Measurements from ENCODE around the gene SMURF2. TPM values are rescaled to one million over a fixed set of nuclear protein-coding genes. Genes with fewer than 3 reads are reported as not detected.
"Not testable (repeated sequence)": the region's sequence is repeated elsewhere in the genome, so short reads cannot be mapped to it uniquely, and the experiment has no call there.

SMURF2 gene
- total RNA-seq, 4 donors from 2014 or later = 13.2 to 21.0 (median 20.5) TPM

DNA sequence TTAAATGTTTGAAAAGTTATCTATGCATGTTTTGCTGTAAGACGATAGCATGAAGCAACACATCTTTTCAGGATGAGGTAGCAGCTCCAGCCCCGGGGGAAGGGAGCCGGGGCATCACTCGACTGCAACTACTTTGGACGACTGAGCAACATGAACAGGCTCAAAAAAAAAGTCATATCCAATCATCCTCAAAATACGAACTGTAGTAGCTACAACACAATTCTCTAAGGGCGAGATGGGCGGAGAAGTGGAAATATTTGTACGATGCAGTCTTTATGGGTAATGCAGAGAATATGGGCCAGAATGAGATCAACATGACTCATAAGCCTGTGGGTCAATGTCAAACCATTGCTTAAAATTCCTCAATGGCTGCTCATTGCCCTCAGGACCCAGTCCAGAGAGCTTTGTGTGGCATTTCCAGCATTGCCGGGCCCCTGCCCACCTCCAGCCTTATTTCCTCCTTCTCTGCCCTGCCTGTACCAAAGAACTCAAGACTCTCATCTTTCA lies 17.7 kb upstream of the SMURF2 start:
- 54 to 64% methylated on average over 10 of the region's 10 CpGs for WGBS, 2 donors
- H3K4me3 ChIP-seq (ENCODE audit: low read depth, poor library complexity, severe bottlenecking) = no peak overlapping the region
- intact Hi-C loops (cut with DNase I; ENCODE audit: low total_unique reads) = no loop called here
- no peak for DNase-seq (ENCODE audit: low spot score in 2 of 2)
- no peak for TF ChIP-seq CTCF (IDR thresholded peaks at IDR 0.05)
- TF ChIP-seq POLR2A (IDR thresholded peaks at IDR 0.05) = no peak

- H3K4me3 ChIP-seq (ENCODE audit: low read depth, poor library complexity, severe bottlenecking) = no peak overlapping the region
- no peak for DNase-seq (ENCODE audit: low spot score in 2 of 2)
- no peak for TF ChIP-seq CTCF (IDR thresholded peaks at IDR 0.05)
- TF ChIP-seq POLR2A (IDR thresholded peaks at IDR 0.05) = no peak
- intact Hi-C loops (cut with DNase I; ENCODE audit: low total_unique reads) = no loop called here
- 61 to 67% methylated on average over 3 of the region's 3 CpGs for WGBS, 2 donors
These were observed 14.7 kb upstream of the SMURF2 start for GRCh38 chr17:64676763-64677162.

DNA sequence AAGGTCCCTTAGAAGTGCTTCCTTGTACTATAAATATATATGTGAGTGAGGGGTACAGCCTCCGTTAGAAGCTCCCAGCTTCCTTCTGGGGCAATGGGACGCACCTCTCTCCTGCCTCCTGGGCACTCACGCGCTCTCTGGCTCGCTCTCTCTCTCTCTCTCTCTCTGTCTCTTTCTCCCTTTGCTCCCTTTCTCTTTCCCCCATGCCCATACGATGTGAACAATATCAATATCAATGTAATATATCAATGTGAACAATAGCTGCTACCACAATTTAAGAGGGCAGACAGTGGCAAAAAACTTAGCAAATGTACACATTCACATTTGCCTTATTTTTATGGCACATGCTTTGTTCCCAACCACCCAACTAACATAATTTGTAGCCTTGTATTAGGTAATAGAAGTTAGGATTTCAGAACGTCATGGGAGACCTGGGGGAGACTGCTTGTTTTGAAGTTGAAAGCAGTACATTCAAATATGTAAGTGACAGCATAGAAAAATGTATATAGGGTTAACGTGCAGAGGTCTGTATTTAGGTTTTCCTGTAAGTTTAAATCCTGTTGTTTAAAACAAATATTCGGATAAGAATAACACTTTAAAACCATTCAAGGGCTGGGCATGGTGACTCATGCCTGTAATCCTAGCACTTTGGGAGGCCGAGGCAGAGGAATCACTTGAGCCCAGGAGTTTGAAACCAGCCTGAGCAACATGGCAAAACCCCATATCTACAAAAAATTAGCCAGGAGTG lies 8.9 kb upstream of the SMURF2 start:
- DNase-seq (ENCODE audit: low spot score in 2 of 2); intact Hi-C loops (cut with DNase I; ENCODE audit: low total_unique reads); H3K4me3 ChIP-seq (ENCODE audit: low read depth, poor library complexity, severe bottlenecking): not testable (repeated sequence)
- 86 to 89% methylated on average over 10 of the region's 10 CpGs for WGBS, 2 donors

DNA sequence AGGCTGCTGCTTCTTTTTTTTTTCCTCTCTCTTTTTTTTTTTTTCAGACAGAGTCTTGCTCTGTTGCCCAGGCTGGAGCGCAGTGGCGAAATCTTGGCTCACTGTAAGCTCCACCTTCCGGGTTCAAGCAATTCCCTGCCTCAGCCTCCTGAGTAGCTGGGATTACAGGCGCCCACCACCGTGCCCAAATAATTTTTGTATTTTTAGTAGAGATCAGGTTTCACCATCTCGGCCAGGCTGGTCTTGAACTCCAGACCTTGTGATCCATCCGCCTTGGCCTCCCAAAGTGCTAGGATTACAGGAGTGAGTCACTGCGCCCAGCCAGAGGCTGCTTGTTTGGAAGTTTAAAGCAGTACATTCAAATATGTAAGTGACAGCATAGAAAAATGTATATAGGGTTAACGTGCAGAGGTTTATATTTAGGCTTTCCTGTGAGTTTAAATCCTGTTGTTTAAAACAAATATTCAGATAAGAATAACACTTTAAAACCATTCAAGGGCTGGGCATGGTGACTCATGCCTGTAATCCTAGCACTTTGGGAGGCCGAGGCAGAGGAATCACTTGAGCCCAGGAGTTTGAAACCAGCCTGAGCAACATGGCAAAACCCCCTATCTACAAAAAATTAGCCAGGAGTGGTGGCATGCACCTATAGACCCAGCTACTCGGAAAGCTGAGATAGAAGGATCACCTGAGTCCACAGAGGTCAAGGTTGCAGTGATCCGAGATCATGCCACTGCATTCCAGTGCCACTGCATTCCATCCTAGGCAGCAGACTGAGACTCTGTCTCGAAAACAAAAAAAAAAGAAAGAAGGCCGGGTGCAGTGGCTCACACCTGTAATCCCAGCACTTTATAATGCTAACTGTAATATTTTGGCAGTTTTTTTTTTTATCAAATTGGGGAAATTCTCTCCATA lies 6.0 kb upstream of the SMURF2 start:
- intact Hi-C loops (cut with DNase I; ENCODE audit: low total_unique reads); H3K4me3 ChIP-seq (ENCODE audit: low read depth, poor library complexity, severe bottlenecking); DNase-seq (ENCODE audit: low spot score in 2 of 2): not testable (repeated sequence)
- WGBS, 2 donors = 81% methylated on average over 14 of the region's 14 CpGs

DNA sequence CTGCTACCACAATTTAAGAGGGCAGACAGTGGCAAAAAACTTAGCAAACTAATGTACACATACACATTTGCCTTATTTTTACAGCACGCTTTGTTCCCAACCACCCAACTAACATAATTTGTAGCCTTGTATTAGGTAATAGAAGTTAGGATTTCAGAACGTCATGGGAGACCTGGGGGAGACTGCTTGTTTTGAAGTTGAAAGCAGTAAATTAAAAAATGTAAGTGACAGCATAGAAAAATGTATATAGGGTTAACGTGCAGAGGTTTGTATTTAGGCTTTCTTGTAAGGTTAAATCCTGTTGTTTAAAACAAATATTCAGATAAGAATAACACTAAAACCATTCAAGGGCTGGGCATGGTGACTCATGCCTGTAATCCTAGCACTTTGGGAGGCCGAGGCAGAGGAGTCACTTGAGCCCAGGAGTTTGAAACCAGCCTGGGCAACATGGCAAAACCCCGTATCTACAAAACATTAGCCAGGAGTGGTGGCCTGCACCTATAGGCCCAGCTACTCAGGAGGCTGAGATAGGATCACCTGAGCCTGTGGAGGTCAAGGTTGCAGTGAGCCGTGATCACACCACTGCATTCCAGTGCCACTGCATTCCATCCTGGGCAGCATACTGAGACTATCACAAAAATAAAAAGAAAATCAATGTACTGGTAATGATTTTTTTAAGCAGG lies 2.3 kb upstream of the SMURF2 start:
- DNase-seq (ENCODE audit: low spot score in 2 of 2); H3K4me3 ChIP-seq (ENCODE audit: low read depth, poor library complexity, severe bottlenecking); intact Hi-C loops (cut with DNase I; ENCODE audit: low total_unique reads): not testable (repeated sequence)
- WGBS, 2 donors = 80 to 81% methylated on average over 6 of the region's 6 CpGs

DNA sequence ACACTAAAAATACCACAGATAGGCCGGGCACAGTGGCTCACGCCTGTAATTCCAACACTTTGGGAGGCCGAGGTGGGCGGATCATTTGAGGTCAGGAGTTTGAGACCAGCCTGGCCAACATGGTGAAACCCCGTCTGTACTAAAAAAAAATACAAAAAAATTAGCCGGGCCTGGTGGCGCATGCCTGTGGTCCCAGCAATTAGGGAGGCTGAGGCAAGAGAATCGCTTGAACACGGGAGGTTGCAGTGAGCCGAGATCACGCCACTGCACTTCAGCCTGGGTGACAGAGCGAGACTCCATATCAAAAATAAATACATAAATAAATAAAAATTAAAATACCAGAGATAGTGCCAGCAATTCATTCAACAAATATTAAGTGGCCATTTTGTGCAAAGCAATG lies 1.7 kb upstream of the SMURF2 start:
- intact Hi-C loops (cut with DNase I; ENCODE audit: low total_unique reads); DNase-seq (ENCODE audit: low spot score in 2 of 2); H3K4me3 ChIP-seq (ENCODE audit: low read depth, poor library complexity, severe bottlenecking): not testable (repeated sequence)
- WGBS, 2 donors = 93 to 96% methylated on average over 12 of the region's 12 CpGs

GRCh38 chr17:64662774-64663367 lies 764 bp upstream of the SMURF2 start:
- no peak for DNase-seq (ENCODE audit: low spot score in 2 of 2)
- peak overlapping the region; percentile 82 for H3K4me3 ChIP-seq (ENCODE audit: low read depth, poor library complexity, severe bottlenecking)
- 56 to 59% methylated on average over 18 of the region's 18 CpGs for WGBS, 2 donors
- intact Hi-C loops (cut with DNase I; ENCODE audit: low total_unique reads) = no loop called here
- no peak for TF ChIP-seq CTCF (IDR thresholded peaks at IDR 0.05)
- TF ChIP-seq POLR2A (IDR thresholded peaks at IDR 0.05) = no peak
